HG03342 (cell line): ENCODE measurements around the gene CCDC159.
"Not testable (repeated sequence)": the region's sequence is repeated elsewhere in the genome, so short reads cannot be mapped to it uniquely, and the experiment has no call there.

Experiments used
- ATAC-seq: cut with Tn5 transposase; IDR thresholded peaks from one replicate; pipeline ENCODE4 v1.9.1; 2021; ENCODE audit warnings: mild to moderate bottlenecking, moderate library complexity; ENCODE audit not compliant: unreplicated experiment

The CCDC159 gene

DNA sequence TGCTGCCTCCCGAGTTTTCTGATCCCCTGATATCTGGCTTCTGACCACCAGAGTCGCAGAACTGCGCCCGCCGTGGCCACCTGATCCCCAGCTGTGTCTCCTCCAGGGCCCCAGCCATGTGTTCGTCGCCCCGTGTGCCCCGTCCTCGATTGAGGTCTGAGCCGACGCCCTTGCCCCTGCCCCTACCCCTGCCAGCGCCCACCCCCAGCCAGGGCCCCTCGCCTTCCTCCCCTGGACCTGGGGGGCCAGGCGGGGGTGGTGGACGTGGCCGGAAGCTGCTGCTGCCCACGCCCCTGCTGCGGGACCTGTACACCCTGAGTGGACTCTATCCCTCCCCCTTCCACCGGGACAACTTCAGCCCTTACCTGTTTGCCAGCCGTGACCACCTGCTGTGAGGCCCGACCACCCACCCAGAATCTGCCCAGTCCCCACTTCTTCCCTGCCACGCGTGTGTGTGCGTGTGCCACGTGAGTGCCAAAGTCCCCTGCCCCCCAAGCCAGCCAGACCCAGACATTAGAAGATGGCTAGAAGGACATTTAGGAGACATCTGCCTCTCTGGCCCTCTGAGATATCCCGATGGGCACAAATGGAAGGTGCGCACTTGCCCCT lies 18.1 kb downstream of the CCDC159 start:
- ATAC-seq, result no peak

DNA sequence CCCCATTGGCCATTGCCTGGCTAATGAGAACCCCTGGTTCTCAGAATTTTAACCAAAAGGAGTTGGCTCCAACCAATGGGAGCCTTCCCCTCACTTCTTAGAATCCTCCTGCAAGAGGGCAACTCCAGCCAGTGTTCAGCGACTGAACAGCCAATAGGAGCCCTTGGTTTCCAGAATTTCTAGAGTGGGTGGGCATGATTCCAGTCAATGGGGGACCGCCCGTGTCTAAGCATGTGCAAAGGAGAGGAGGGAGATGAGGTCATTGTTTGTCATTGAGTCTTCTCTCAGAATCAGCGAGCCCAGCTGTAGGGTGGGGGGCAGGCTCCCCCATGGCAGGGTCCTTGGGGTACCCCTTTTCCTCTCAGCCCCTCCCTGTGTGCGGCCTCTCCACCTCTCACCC lies 18.6 kb downstream of the CCDC159 start:
- no peak for ATAC-seq

DNA sequence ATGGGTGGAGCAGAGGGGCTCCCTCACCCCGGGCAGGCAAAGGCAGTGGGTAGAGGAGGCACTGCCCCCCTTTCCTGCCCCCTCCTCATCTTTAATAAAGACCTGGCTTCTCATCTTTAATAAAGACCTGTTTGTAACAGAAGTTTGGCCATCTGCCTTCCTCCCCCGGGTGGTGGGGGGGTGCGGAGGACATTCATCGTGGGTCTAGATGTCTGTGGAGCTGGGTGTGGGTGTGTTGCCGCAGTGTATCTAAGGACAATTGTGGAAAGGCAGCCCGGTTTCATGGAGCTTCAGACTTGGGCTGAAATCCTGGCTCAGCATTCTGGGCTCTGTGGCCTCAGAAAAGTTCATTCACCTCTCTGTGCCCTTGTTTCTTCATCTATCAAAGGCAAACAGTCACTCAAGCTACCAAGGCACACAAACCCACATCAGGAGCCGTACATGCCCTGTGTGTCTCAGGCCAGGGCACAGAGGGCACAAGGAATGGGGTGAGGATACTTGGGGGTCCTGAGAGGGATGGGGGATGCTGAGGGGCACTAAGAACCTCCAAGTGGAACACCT lies 19.3 kb downstream of the CCDC159 start:
- ATAC-seq, result no peak

DNA sequence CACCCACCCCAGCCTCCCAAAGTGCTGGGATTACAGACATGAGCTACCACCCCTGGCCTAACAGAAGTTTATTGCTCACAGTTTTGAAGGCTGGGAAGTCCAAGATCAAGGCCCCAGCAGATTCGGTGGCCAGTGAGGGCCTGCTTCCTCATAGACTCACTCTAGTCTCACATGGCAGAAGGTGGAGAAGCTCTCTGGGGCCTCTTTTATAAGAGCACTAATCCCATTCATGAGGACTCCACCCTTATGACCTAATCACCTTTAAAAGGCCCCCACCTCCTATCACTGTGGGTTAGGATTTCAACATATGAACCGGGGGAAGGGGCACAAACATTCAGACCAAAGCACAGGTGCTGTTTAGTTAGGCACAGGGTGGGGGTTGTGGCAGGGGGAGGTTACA lies 21.2 kb downstream of the CCDC159 start:
- ATAC-seq, result no peak

DNA sequence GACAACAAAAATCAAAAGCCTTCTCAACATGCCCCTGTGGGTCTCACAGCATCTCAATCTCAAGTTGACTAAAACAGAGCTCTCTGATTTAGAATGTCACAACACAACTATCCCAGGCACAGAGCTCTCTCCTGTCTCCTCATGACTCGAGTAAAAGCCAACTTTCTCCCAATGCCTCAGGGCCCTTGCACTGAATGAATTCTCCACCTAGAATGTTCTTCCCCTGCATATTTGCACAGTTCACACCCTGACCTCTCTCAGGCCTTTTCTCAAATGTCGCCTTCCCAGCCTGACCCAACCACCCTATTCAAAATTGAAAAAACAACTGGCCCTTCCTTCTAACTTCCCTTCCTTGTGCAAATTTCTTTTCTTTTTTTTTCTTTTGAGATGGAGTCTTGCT lies 24.4 kb downstream of the CCDC159 start:
- ATAC-seq, result no peak

DNA sequence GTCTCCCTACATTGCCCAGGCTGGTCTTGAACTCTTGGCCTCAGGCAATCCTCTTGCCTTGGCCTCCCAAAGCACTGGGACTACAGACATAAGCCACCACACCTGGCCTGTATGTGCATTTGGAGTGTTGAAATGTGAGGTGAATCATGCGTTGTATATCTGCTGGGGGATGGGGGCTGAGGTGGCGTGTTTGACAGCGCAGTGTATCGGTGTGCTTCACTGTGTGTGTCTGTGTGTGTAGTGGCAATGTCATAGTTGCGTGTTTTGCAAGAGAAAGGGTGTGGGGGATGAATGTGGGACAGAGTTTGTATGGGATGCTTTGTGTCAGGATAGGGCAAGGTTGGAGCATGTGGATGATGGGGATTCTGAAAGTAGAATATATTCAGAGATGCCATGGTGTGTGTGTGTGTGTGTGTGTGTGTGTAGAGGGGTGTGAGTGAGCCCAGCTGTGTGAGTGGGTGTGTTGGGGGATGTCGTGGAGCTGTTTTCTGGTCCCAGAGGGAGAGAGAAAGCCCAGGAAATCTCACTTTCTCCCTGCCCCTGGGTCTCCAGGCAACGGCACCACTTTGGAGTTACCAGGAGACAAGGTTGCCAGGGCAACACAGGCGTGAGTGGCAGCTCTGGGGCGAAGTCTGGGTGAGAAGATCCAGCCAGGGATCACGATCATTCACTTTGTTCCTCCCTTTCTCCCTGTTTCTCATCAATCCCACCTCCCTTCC lies 27.0 kb downstream of the CCDC159 start:
- no peak for ATAC-seq

DNA sequence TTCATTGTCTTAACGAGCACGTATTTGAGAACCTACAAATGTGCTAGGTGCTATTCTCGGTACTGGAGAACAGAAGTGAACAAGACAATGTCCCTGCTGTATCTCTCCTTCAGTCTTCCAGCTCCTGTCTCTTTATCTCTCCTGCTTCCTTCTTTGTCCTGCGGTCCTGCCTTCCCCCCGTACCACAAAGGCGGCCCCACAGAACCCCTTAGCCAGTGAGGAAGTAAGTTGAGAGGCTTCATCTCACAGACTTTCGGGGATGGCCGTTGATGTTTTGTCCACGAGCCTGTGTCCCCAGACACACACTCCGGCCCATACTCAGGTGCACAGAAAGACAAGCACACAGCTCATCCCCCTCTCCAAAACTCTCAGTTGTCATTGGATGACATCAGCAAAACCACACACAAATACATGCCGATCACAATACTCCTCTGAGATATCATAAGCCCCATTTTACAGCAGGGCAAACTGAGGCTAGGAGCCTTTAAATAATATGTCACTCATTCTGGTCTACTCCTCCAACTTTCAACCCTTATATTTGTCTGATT lies 27.6 kb downstream of the CCDC159 start:
- no peak for ATAC-seq

DNA sequence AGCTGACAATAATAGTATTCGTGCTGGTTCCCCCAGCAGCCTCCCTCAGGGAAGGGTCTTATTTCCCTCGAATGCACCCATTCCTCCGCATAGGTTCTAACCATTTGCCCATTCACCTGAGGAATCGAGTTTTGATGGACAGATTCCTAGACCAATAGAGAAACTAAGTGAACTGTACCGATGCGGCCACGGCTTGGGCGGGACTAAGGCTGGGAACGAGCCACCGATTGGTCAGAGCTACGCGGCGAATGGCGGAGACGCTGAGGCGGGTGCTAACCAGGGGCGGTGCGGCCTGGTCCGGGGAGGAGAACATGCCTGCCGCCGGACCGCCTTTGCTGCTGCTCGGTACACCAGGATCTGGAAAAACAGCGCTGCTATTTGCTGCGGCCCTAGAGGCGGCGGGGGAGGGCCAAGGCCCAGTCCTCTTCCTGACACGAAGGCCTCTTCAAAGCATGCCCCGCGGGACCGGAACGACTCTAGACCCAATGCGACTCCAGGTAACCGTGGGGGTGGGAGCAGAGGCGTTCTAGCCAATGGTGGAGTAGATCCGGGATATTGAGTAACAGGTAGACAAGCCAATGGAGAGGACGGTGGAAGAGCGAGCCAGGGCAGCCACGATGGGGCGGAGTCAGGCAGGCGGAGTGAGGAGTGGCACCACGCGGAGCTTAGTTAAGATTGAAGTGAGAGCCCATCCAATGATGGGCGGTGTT lies 28.3 kb downstream of the CCDC159 start, which contains the start of gene SWSAP1:
Gene SWSAP1, plus strand, starts transcription at position 234 of the 710 bp plus-strand sequence. Its CDS starts 15 bp downstream, at position 249.
- peak; percentile 91 for ATAC-seq

DNA sequence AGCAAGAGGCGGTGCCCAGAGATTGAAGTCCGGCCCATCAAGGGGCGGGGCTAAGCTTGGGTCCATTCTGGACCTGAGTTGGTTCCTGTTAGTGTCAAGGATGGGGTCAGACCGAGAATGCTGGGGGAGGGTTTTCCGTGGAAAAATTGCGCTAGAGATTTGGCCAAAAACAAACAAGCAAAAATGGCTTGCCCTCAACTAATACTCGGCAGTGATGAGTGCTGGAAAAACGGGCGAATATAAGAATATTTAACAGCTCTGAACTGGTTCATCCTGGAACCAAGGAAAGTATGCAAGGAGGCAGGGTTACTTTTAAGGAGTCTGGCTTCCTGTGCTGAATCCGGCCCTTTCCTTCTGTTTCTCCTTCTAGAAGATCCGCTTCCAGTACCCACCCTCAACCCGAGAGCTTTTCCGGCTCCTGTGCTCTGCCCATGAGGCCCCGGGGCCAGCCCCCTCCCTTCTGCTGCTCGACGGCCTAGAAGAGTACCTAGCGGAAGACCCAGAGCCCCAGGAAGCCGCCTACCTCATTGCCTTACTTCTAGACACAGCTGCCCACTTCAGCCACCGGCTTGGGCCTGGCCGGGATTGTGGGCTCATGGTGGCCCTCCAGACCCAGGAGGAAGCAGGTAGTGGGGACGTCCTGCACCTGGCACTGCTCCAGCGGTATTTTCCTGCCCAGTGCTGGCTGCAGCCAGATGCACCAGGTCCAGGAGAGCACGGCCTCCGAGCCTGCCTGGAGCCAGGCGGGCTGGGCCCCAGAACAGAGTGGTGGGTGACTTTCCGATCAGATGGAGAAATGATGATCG lies 29.0 kb downstream of the CCDC159 start:
- no peak for ATAC-seq

DNA sequence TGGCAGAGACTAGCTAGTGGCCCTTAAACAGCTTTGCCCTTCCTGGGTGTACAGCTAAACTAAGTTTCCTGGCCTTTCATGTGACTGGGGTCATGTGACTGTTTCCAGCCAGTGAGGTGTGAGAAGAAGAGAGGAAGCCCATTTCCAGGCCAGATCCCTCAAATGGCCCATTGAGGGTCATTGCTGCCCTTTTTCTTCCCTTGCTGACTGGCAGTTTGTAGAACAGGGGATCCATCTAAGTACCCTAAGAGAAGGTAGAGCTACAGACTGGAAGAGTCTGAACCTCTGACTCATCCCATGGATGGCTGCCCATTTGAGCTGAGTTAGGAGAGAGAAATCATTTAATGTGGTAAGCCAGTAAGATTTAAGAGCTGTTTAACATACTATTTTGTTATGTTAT lies 30.9 kb downstream of the CCDC159 start:
- no peak for ATAC-seq

DNA sequence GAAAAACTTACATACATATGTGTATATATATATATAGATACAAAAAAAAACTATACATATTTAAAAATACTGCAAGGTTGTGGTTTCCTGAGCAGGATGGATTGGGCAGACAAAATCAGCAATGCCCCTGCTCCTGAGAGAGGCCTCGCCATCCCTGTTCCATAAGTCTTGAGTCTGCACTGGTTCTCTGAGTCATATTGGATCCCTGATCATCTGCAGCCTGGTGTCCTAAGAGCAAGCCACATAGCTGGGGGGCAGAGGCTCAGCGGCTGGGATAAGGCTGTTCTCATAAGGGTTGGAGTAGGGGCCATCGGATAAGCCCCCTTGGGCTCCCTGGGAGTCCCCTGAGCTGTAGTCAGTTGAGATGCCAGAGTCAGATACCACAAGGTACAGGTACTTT lies 31.4 kb downstream of the CCDC159 start:
- no peak for ATAC-seq

DNA sequence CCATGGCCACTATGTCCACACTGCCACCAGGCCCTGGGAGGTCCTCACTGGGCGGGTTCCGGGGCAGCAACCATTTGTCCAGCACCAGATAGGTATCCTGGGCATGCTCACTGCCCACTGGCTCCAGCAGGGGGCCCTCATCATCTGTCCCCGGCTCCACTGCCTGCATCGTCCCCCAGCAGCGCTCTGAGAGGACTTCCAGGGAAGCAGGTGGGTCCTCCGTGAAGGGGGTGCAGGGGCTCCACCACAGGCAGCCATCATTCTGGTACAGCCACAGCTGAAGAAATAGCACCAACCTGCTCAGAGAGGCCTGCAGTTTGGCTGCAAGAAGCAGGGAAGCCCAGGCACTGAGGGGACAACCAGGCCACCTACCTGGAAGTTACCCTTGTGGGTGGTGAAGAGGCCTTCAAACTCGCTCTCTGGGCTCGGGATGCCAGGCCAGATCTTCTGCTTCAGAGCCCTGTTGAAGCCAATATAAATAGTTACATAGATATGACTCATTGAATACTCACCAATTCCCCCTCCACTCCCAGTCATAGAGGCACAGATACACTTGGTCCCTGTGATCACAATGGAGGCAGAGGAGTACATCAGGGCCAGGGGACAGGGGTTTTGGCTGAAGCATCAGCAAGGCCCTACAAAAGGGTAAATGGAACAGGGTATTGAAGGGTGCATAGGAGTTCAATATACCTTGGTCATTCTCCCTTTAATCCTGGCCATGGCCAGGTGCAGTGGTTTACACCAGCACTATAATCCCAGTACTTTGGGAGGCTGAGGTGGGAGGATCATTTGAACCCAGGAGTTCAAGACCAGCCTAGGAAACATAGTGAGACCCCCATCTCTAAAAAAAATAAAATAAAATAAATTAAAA lies 32.2 kb downstream of the CCDC159 start:
- no peak for ATAC-seq

DNA sequence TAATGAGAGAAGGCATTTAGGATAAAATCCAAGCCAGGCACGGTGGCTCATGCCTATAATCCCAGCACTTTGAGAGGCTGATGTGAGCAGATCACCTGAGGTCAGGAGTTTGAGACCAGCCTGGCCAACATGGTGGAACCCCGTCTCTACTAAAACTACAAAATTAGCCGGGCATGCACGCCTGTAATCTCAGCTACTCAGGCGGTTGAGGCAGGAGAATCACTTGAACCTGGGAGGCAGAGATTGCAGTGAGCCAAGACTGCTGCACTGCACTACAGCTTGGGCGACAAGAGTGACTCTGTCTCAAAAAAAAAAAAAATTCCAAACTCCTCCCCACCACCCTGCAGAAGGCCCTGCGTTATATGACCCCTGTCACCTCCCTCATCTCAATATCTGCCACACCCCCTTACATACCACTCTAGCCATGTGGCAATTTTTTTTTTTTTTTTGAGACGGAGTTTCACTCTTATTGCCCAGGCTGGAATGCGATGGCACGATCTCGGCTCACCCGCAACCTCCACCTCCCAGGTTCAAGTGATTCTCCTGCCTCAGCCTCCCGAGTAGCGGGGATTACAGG lies 33.0 kb downstream of the CCDC159 start:
- not testable (repeated sequence) for ATAC-seq

DNA sequence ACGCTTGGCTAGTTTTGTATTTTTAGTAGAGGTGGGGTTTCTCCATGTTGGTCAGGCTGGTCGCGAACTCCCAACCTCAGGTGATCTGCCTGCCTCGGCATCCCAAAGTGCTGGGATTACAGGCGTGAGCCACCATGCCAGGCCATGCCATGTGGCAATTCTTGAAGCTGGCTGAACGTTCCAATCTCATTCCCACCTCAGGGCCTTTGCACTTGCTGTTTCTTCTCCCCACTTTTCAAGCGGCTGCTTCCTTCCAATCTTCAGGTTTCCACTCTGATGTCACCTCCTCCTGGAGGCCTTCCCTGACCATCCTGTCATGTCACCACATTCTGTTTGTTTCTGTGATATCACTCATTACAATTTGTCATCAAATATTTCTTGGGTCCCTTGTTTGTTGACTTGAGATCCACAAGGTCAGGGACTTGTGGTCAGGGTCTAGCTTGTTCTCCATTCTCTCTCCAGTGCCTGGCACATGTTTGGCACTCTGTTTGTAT lies 33.6 kb downstream of the CCDC159 start:
- ATAC-seq, result no peak

DNA sequence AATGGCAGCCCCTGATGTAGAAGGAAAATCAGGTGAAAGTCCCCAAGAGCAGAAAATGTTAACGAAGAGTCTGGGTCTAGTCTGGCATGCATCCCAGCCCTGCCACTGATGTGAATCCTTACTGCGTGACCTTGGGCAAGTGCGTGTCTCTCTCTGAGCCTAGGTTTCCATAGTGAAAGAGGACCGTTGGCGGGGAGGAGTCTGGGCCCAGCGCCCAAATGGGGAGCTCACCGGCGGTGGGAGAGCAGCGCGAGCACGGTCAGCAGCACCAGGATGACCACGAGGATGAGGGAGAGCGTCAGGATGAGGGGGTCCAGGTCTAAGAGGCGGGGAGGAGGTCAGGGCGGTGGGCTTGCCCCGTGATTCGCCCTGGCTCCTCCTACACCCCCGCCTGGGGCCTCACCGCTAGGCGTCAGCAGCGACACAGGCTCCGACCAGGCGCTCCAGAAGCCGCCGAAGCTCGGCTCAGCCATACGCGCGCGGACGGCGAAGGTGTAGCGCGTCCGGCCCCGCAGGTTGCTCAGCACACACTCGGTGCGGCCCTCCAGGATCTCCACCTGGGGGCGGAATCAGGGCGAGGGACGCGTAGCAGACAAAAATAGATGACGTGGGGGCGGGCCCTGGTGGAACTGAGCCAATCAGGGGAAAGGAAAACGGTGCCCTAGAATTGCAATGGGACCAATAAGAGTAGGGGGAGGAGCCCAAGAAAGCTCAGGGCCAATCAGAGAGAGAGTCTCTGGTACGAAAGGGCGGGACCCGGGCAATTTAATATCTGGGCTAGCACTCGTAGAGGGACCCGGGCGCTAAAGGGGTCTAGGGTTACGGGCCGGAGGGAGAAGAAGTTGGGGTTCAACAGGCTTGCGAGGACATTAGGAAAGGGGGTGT lies 34.6 kb downstream of the CCDC159 start:
- peak; percentile 78 for ATAC-seq

DNA sequence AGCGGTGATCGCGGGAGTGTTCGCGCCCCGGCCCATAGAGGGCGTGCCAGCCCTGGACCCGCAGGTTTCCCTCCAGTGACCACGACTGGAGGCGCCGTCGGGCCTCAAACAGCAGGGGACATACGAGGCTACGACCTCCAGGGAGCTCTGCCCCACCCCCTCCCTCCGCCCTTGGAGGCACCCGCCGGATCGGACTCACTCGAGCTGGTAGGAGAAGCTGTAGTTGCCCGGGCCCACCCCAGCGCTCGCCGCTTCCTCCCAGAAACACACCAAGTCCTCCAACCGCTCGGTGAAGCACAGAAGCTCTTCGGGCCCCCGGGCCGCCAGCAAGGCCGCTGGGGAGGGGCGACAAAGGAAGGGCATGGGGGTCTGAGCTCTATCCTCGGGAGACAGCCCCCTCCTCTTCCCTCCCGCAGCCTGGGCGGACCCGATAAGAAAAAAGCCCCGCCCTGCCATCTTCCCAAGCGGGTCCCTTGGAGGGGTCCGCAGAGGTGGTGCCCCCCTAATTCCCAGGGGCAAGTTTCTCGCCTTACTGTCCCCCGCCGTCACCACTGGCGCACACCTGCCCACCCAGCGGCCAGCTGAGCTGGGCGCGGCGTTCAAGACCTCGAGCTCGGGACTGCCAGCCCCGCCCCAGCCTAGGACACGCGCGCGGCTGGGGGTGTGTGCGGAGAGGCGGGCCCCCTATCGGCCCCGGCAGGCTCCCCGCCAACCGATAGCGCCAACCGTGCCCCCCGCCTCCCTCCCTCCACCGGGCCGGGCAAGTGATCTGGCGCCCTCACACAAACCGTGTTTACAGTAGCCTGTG lies 36.8 kb downstream of the CCDC159 start:
- no peak for ATAC-seq

DNA sequence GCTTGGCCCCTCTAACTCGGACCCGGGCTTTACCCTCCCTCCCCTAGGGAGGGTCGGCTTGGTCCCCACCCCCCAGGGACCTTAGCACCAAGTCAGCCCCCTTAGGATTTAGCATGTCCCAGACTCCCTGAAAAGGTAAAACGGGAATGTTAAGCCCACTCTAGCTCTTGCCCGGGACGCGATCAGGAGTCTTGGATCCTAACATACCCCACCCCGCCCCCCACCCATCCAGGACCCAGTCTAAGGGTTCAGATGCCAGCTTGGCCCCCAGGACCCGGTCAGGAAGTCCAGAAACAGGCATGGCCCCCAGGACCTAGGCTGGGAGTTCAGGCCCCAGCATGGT lies 37.4 kb downstream of the CCDC159 start:
- no peak for ATAC-seq

DNA sequence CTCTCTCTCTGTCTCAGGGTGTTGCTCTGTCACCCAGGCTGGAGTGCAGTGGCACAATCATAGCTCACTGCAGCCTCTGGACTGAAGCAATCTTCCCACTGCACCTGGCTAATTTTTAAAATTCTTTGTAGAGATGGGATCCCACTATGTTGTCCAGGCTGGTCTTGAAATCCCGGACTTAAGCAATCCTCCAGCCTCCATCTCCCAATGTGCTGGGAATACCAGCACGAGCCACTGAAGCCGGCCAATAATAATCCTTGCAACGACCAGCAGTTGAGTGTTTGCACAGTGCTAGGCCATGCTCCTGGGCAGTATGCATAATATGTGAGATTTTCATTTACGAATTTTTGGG lies 38.4 kb downstream of the CCDC159 start:
- ATAC-seq, result no peak
